GM18520 (cell line): ENCODE results near the gene PANX3.

Experiments used
- ATAC-seq: cut with Tn5 transposase; IDR thresholded peaks from one replicate; pipeline ENCODE4 v1.9.1; 2021; ENCODE audit not compliant: unreplicated experiment

Gene PANX3

GRCh38 chr11:124656774-124657630, 45.8 kb downstream of the PANX3 start:
- ATAC-seq, result no peak

- ATAC-seq, result no peak
Measured at GRCh38 chr11:124657904-124658303, 46.7 kb downstream of the PANX3 start.

- no peak for ATAC-seq
Measured at GRCh38 chr11:124658501-124658900, 47.3 kb downstream of the PANX3 start.

DNA sequence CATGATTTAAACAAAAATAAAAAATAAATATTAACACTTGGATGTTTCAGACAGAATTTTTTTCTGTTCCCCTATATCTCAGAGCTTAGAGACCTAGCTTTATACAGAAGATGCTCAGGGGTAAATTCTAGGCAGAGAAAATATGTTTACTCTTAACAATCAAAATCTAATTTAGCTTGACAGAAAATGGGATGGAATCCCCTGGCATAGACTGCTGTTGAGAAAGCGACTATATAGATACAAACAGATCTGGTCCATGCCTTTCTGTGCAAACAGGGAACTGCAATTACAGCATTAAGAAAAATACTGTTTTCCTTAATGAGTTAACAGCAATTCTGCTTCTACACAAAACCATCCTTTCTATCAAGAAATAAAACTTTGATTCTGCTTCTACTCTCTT, 47.8 kb downstream of the PANX3 start:
- no peak for ATAC-seq

- no peak for ATAC-seq
Measured at GRCh38 chr11:124661553-124661952, 50.3 kb downstream of the PANX3 start.

DNA sequence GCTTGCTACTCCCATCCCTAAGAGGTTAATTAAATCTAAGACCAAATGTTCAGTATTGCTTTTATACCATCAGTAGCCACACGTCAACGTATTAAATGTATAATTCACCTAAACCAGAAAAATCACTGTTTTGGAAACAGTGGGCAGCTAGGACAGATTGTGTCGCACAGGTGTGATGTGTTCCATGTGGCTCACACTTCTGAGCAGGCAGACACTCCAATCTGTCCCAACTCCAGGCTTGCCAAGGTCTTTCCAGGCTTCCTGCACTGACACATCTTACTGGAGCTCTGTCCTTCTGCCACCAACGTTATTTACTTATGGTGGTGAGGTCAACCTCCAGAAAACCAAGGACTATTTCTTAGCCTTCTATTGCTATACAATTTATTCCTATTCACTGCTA, 50.9 kb downstream of the PANX3 start:
- no peak for ATAC-seq

- ATAC-seq, result no peak
Measured at GRCh38 chr11:124663861-124664260, 52.6 kb downstream of the PANX3 start.

GRCh38 chr11:124667601-124668000, 56.4 kb downstream of the PANX3 start:
- ATAC-seq, result no peak

DNA sequence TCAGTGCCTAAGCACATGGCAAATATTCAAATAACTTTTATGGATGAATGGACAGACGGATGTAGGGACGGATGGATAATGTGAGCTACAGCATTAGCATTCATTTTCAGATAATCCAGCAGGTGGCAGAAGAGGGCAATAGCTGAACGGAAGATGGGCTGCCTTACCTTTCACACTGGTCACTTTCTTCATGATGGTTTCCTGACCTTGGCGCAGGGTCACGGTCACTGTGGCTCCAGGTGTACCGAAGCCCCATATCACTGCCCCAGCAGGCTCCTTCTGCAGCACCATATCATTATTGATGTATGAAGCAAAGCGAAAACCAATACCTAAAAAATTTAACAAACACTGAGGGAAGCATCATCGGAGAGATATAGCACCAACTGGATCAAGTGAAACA, 58.0 kb downstream of the PANX3 start:
- ATAC-seq, result peak; percentile 32
